ENCODE measurements around the gene TMEM107. TPM values are rescaled to one million over a fixed set of nuclear protein-coding genes. Genes with fewer than 3 reads are reported as not detected.
A peak's percentile ranks its signal among the peaks of the same experiment; 100 is the strongest.

Gene TMEM107
- total and polyA plus RNA-seq, 10 of the 15 experiments (the other 5 are each of a cell fraction or from before 2014, with no cell fraction given) = 7.9 to 38.7 (median 22.9) TPM

DNA sequence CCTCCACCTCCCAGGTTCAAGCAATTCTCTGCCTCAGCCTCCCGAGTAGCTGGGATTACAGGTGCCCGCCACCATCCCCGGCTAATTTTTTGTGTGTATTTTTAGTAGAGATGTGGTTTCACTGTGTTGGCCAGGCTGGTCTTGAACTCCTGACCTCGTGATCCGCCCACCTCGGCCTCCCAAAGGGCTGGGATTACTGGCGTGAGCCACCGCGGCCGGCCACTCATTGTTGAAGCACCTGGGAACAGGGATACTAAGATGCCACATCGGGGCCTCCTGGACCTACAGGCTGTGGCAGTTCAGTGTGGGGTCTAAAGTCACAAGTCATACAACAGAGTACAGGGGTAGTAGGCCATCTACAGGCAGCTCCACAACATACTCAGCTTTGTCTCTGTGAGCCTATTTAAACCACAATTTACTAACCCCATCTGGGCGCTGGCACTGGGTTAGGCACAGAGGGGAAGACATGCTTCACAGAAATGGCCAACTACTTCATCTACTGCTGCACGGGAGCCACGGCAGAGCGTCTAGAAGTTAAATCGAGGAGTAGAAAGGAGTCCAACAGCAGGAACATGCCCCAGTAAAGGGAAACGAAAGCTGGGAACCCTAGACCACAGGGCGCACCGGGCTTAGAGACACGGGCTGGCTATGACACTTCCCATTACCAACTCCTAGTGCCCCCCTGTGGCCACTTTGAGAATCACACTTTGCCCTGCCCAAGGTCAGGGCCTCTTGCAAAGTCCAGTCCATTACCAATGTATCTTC lies 17.7 kb downstream of the TMEM107 start (continued):
- no peak for TF ChIP-seq REST (IDR thresholded peaks at IDR 0.05; ENCODE audit: low read depth, low read length)
- TF ChIP-seq KDM1A (IDR thresholded peaks at IDR 0.05; ENCODE audit: borderline replicate concordance) = no peak
- no peak for TF ChIP-seq NFYA (IDR thresholded peaks at IDR 0.05; ENCODE audit: borderline replicate concordance, low read depth, low read length)
- no peak for TF ChIP-seq SIX5 (IDR thresholded peaks at IDR 0.05; ENCODE audit: low read depth, low read length, severe bottlenecking)
- no peak for TF ChIP-seq STAT1 (conservative IDR thresholded peaks at IDR 0.05)
- no peak for TF ChIP-seq RCOR1 (conservative IDR thresholded peaks at IDR 0.05; ENCODE audit: low read depth, low read length)
- no peak for TF ChIP-seq PBX3 (IDR thresholded peaks at IDR 0.05; ENCODE audit: insufficient replicate concordance, low read depth, low read length)
- TF ChIP-seq NFIC (IDR thresholded peaks at IDR 0.05; ENCODE audit: low read depth, low read length) = no peak
- TF ChIP-seq TCF7 (IDR thresholded peaks at IDR 0.05; ENCODE audit: borderline replicate concordance) = no peak
- TF ChIP-seq, protein P1, sequence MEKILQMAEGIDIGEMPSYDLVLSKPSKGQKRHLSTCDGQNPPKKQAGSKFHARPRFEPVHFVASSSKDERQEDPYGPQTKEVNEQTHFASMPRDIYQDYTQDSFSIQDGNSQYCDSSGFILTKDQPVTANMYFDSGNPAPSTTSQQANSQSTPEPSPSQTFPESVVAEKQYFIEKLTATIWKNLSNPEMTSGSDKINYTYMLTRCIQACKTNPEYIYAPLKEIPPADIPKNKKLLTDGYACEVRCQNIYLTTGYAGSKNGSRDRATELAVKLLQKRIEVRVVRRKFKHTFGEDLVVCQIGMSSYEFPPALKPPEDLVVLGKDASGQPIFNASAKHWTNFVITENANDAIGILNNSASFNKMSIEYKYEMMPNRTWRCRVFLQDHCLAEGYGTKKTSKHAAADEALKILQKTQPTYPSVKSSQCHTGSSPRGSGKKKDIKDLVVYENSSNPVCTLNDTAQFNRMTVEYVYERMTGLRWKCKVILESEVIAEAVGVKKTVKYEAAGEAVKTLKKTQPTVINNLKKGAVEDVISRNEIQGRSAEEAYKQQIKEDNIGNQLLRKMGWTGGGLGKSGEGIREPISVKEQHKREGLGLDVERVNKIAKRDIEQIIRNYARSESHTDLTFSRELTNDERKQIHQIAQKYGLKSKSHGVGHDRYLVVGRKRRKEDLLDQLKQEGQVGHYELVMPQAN (conservative IDR thresholded peaks at IDR 0.05) = 0 out of 2 replicates have a peak, but pooled peaks have one; percentile 17
- TF ChIP-seq NR2F1 (conservative IDR thresholded peaks at IDR 0.05) = 0 out of 2 replicates have a peak, but pooled peaks have one; percentile 51
- TF ChIP-seq TARDBP (IDR thresholded peaks at IDR 0.05; ENCODE audit: borderline replicate concordance) = no peak
- no peak for TF ChIP-seq SUZ12 (IDR thresholded peaks at IDR 0.05; ENCODE audit: unreplicated experiment)
- no peak for TF ChIP-seq SREBF1 (IDR thresholded peaks at IDR 0.05; ENCODE audit: low read length)
- no peak for TF ChIP-seq ATF2 (IDR thresholded peaks at IDR 0.05; ENCODE audit: low read length)
- TF ChIP-seq CHD4 (IDR thresholded peaks at IDR 0.05) = no peak
- no peak for TF ChIP-seq MEF2B (IDR thresholded peaks at IDR 0.05; ENCODE audit: partially characterized antibody, poor library complexity, severe bottlenecking)
- 0 out of 2 replicates have a peak, but pooled peaks have one; percentile 9 for TF ChIP-seq SMAD5 (IDR thresholded peaks at IDR 0.05; ENCODE audit: low read depth)
